ENCODE data around the gene FAM163B. TPM values are rescaled to one million over a fixed set of nuclear protein-coding genes. Genes with fewer than 3 reads are reported as not detected.

The FAM163B gene
- total RNA-seq, 2 experiments from 2014 or later = not detected

DNA sequence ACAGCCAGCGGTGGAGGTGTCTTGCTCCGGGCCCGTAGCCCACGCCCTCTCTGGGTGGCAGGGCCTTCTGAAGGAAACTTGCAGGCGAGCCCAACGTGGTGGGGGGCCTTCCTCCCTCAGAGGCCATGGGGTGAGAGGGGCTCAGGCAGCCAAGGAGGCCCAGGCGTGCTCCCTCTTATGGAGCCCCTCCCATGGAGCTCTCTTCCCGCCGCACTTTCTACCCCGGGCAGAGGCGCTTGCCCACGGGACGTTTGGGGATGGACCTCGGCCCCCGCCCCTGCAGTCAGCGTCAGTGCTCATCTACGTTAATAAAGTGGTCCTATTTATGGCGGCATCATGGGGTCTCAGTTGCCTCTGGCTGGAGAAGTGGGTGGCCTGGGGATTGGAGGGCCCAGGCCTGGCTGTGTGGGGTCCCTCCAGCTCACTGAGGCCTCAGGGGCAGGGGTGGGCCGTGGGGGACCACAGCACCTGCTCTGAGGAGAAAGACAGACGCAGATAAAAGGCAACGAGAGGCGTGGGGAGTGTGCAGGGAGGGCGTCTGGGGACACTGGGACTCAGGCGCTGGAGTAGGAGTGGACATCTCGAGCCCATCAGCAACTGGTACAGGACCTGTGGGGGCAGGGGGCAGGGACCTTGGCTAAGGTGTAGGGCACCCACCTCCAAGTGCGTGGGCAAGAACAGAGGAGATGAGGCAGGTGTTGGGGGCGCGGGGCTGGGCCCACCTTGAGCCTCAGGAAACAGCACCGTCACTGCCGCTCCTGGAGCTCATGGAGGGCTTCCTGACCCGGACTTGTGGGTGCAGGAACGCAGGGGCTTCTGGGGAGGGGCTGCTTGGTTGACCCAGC, 33.8 kb downstream of the FAM163B start:
- H3K27me3 Mint-ChIP-seq (ENCODE audit: low read depth) = peaks cover 23% of the 10 kb centered on the region
- no peak for ATAC-seq
- CTCF ChIA-PET = no interaction called here
- H3K27ac Mint-ChIP-seq = no peak overlapping the region
- DNase-seq = no peak
- H3K4me3 Mint-ChIP-seq = no peak overlapping the region
- no peaks in the 10 kb centered on the region for H3K9me3 Mint-ChIP-seq (ENCODE audit: insufficient read depth)
- H3K36me3 Mint-ChIP-seq (ENCODE audit: low read depth) = no peaks in the 10 kb centered on the region
- POLR2A ChIA-PET = no interaction called here
- no peaks in the 10 kb centered on the region for H3K4me1 Mint-ChIP-seq (ENCODE audit: low read depth)

DNA sequence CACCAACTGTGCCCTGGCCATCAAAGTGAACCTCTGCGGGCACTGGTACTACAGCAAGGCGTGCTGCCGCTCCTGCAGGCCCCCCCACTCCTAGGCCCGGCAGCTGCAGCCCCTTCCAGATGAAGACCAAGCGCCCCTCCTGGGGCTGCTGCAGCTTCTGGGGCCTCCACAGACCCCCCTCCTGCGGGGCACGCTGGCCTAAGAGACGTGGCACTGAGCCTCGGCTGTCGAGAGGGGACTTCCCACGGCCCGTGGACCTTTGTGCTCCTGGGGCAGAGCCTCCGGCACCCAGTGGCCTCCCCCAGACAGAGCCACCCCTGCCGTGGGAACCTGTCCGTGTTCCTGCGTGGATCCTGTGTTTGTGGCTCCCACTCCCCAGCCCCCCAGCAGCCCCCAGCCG, 34.4 kb downstream of the FAM163B start:
- H3K4me1 Mint-ChIP-seq (ENCODE audit: low read depth) = no peaks in the 10 kb centered on the region
- no peak overlapping the region for H3K4me3 Mint-ChIP-seq
- H3K9me3 Mint-ChIP-seq (ENCODE audit: insufficient read depth) = no peaks in the 10 kb centered on the region
- CTCF ChIA-PET = no interaction called here
- H3K27ac Mint-ChIP-seq = no peak overlapping the region
- ATAC-seq (no peak), DNase-seq (no peak)
- POLR2A ChIA-PET = no interaction called here
- H3K27me3 Mint-ChIP-seq (ENCODE audit: low read depth) = peaks cover 16% of the 10 kb centered on the region
- H3K36me3 Mint-ChIP-seq (ENCODE audit: low read depth) = no peaks in the 10 kb centered on the region

GRCh38 chr9:133573791-133574515, 35.2 kb downstream of the FAM163B start:
- no peak overlapping the region for H3K27ac Mint-ChIP-seq
- H3K36me3 Mint-ChIP-seq (ENCODE audit: low read depth) = no peaks in the 10 kb centered on the region
- CTCF ChIA-PET = no interaction called here
- H3K27me3 Mint-ChIP-seq (ENCODE audit: low read depth) = peaks cover 12% of the 10 kb centered on the region
- POLR2A ChIA-PET = no interaction called here
- no peaks in the 10 kb centered on the region for H3K9me3 Mint-ChIP-seq (ENCODE audit: insufficient read depth)
- H3K4me1 Mint-ChIP-seq (ENCODE audit: low read depth) = no peaks in the 10 kb centered on the region
- H3K4me3 Mint-ChIP-seq = no peak overlapping the region
- ATAC-seq (no peak), DNase-seq (no peak)

DNA sequence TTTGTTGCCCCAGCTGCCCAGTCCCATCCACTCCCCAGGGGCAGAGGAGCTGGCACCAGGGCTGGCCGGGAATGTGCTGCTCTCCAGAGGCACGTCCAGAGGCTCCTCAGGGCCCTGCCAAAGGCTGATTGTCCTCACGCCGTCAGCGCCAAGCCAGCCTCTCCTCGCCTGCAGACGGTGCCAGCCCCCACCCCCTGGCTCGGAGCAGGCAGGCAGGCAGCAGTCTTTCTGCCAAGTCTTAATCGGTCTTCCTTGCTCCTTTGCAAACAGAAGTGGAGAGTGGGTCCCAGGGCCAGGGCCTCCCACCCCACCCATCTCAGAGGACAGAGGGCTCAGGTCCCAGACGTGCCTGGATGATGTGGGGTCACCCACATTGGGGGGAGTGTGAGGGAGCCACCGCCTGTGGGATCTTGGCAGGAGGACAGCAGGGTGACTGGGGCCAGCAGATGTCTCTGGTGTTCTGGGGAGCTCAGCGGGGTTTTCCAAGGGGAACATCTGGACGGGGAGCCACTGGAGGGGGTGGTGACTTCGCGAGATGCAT, 36.3 kb downstream of the FAM163B start:
- H3K27me3 Mint-ChIP-seq (ENCODE audit: low read depth) = peaks cover 8% of the 10 kb centered on the region
- ChIA-PET POLR2A (no interaction called here), CTCF (no interaction called here)
- ATAC-seq (no peak), DNase-seq (no peak)
- H3K27ac Mint-ChIP-seq = no peak overlapping the region
- H3K36me3 Mint-ChIP-seq (ENCODE audit: low read depth) = no peaks in the 10 kb centered on the region
- H3K4me3 Mint-ChIP-seq = no peak overlapping the region
- H3K9me3 Mint-ChIP-seq (ENCODE audit: insufficient read depth) = no peaks in the 10 kb centered on the region
- H3K4me1 Mint-ChIP-seq (ENCODE audit: low read depth) = no peaks in the 10 kb centered on the region

GRCh38 chr9:133571896-133572595, 37.1 kb downstream of the FAM163B start:
- ChIA-PET POLR2A (no interaction called here), CTCF (no interaction called here)
- no peaks in the 10 kb centered on the region for H3K4me1 Mint-ChIP-seq (ENCODE audit: low read depth)
- H3K36me3 Mint-ChIP-seq (ENCODE audit: low read depth) = no peaks in the 10 kb centered on the region
- H3K9me3 Mint-ChIP-seq (ENCODE audit: insufficient read depth) = no peaks in the 10 kb centered on the region
- H3K27ac Mint-ChIP-seq = no peak overlapping the region
- H3K4me3 Mint-ChIP-seq = no peak overlapping the region
- H3K27me3 Mint-ChIP-seq (ENCODE audit: low read depth) = peaks cover 8% of the 10 kb centered on the region
- ATAC-seq (no peak), DNase-seq (no peak)

DNA sequence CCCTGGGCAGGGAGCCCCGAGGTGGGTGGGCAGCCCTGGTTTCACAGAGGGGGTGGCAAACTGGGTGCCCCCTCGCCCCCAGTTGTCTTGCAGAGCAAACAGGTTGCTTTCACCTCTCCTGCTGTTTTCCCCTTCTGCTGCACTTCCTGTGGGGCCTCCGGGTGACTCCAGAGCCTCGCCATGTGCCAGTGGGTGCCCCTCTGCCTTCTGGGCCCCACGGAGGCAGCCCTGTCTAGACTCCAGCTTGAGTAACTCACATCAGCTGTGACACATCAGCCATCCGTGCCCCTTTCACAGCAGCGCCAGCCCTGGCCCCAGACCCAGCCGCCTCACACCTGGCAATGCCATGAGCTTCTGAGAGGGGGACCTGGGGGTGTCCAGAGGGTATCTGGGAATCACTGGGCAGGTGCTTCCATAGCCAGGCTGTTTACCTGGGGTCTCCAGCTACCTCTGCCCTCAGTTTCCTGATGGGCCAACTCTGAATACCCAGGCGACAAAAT, 37.7 kb downstream of the FAM163B start:
- POLR2A ChIA-PET = no interaction called here
- Mint-ChIP-seq H3K36me3 (ENCODE audit: low read depth) (no peaks in the 10 kb centered on the region), H3K4me1 (ENCODE audit: low read depth) (no peaks in the 10 kb centered on the region)

DNA sequence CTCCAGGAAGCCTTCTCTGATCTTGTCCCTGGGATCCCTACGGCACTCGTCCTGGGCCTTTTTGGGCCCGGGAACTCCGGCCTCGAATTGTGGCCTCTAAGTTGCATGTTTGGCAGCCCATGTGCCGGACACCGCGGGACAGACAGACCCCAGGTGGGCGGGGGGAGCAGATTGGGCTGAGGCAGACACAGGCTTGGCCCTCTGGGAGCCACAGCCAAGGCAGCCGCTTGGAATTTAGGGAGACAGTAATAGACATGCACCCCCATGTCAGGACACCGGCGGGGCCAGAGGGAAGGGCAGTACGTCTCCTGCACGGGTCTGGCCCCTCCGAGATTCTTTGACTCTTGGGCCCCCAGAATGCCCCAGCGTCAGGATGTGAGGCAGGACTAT, 38.5 kb downstream of the FAM163B start:
- no peak for ATAC-seq
- CTCF ChIA-PET = no interaction called here
- H3K4me3 Mint-ChIP-seq = no peak overlapping the region

More for the DNA sequence above, 37.7 kb downstream of the FAM163B start:
- no peak overlapping the region for H3K4me3 Mint-ChIP-seq
- peaks cover 2% of the 10 kb centered on the region for H3K27me3 Mint-ChIP-seq (ENCODE audit: low read depth)
- DNase-seq (no peak), ATAC-seq (no peak)
- no peaks in the 10 kb centered on the region for H3K9me3 Mint-ChIP-seq (ENCODE audit: insufficient read depth)
- no peak overlapping the region for H3K27ac Mint-ChIP-seq
- CTCF ChIA-PET = no interaction called here

DNA sequence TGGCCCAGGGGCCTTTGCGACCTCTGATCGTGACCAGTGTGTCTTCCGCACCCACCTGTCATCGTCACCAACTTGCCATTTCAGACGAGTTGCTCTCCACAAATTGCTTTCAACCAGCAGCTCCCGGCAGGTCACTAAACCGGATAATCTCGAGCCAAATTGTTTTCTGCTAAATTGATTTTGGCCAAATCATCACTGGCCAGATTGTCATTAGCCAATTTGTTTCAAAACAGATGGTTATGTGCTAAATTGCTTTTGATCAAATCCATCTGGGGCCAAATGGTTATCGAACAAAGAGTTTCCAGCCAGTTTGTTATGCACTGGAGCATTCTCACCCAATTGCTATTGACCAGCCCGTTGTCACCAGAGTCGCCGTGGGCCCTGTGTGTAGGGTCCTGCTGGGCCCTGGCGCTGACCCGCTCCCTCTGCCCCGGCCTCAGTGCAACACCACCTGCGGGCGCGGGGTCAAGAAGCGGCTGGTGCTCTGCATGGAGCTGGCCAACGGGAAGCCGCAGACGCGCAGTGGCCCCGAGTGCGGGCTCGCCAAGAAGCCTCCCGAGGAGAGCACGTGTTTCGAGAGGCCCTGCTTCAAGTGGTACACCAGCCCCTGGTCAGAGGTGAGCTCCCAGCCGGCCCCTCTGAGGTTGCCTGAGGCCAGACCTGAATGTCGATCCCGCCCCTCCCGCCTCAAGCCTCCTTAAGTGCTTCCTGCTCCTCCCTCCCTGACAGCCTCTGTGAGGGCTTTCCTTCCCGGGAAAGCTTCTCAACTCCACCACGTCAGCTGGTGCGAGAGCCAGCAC, 39.1 kb downstream of the FAM163B start:
- CTCF ChIA-PET = no interaction called here
- POLR2A ChIA-PET = no interaction called here
- Mint-ChIP-seq H3K4me3 (no peak overlapping the region), H3K36me3 (ENCODE audit: low read depth) (no peaks in the 10 kb centered on the region), H3K4me1 (ENCODE audit: low read depth) (no peaks in the 10 kb centered on the region), H3K27me3 (ENCODE audit: low read depth) (peaks cover 2% of the 10 kb centered on the region), H3K27ac (no peak overlapping the region), H3K9me3 (ENCODE audit: insufficient read depth) (no peaks in the 10 kb centered on the region)
- ATAC-seq (no peak), DNase-seq (no peak)

More for the DNA sequence above, 38.5 kb downstream of the FAM163B start:
- POLR2A ChIA-PET = no interaction called here
- peaks cover 2% of the 10 kb centered on the region for H3K27me3 Mint-ChIP-seq (ENCODE audit: low read depth)
- no peaks in the 10 kb centered on the region for H3K36me3 Mint-ChIP-seq (ENCODE audit: low read depth)
- H3K27ac Mint-ChIP-seq = no peak overlapping the region
- no peak for DNase-seq
- no peaks in the 10 kb centered on the region for H3K4me1 Mint-ChIP-seq (ENCODE audit: low read depth)
- H3K9me3 Mint-ChIP-seq (ENCODE audit: insufficient read depth) = no peaks in the 10 kb centered on the region

- ChIA-PET CTCF (no interaction called here), POLR2A (no interaction called here)
- Mint-ChIP-seq H3K4me1 (ENCODE audit: low read depth) (no peaks in the 10 kb centered on the region), H3K36me3 (ENCODE audit: low read depth) (no peaks in the 10 kb centered on the region), H3K27me3 (ENCODE audit: low read depth) (peaks cover under 1% of the 10 kb centered on the region), H3K9me3 (ENCODE audit: insufficient read depth) (no peaks in the 10 kb centered on the region), H3K27ac (no peak overlapping the region), H3K4me3 (no peak overlapping the region)
- DNase-seq (no peak), ATAC-seq (no peak)
These were observed 39.9 kb downstream of the FAM163B start for GRCh38 chr9:133569121-133569785.

DNA sequence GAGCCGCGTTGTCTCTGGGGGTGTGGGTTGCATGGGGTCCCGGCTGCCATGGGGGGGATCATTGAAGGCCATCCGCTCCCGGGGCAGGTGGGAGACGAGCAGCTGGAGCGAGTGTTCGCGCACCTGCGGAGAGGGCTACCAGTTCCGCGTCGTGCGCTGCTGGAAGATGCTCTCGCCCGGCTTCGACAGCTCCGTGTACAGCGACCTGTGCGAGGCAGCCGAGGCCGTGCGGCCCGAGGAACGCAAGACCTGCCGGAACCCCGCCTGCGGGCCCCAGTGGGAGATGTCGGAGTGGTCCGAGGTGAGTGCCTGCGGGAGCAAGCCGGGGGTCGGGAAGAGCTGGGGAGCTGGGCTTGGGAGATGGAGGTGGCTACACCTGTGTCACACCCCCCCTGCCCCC, 41.0 kb downstream of the FAM163B start:
- Mint-ChIP-seq H3K27ac (no peak overlapping the region), H3K9me3 (ENCODE audit: insufficient read depth) (no peaks in the 10 kb centered on the region), H3K4me3 (no peak overlapping the region), H3K27me3 (ENCODE audit: low read depth) (no peaks in the 10 kb centered on the region), H3K4me1 (ENCODE audit: low read depth) (no peaks in the 10 kb centered on the region), H3K36me3 (ENCODE audit: low read depth) (no peaks in the 10 kb centered on the region)
- ChIA-PET POLR2A (no interaction called here), CTCF (no interaction called here)
- DNase-seq (no peak), ATAC-seq (no peak)

GRCh38 chr9:133566817-133567216, 42.4 kb downstream of the FAM163B start:
- ATAC-seq = no peak
- Mint-ChIP-seq H3K9me3 (ENCODE audit: insufficient read depth) (no peaks in the 10 kb centered on the region), H3K4me3 (no peak overlapping the region), H3K27me3 (ENCODE audit: low read depth) (no peaks in the 10 kb centered on the region), H3K36me3 (ENCODE audit: low read depth) (no peaks in the 10 kb centered on the region), H3K27ac (no peak overlapping the region), H3K4me1 (ENCODE audit: low read depth) (no peaks in the 10 kb centered on the region)
- POLR2A ChIA-PET = no interaction called here
- no peak for DNase-seq
- CTCF ChIA-PET = no interaction called here
